Measurements from ENCODE around the gene SLIT1.

The SLIT1 gene

DNA sequence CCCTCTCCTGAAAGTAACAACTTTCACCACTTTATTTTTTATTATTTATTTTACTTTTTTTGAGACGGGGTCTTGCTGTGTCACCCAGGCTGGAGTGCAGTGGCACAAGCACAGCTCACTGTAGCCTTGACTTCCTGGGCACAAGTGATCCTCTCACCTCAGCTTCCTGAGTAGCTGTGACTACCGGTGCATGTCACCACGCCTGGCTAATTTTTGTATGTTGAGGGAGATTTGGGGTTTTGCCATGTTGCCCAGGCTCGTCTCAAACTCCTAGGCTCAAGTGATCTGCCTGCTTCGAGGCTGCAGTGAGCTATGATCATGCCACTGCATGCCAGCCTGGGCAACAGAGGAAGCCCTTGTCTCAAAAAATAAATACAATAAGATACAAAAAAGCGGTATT is 14.9 kb upstream of the SLIT1 start:
- no peak for DNase-seq (ENCODE audit: low read depth)

DNA sequence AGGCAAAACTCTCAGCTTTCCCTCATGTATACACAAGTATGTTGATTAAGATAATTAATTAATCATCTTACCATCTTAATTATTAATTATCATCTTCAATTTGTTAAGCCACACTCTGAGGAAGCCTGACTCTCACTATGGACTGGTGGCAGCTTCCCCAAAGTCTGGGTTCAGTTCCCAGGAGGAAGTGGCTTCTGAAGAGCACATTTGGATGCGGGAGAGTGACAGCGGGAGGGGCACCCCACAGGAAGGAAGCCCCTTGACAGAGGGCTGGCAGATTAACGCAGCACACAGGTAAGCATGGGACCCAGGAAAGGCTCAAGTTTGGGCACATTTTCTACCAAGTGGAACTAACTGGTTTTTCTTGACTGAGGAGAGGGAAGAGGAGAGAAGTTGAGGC is 13.4 kb upstream of the SLIT1 start:
- no peak for DNase-seq (ENCODE audit: low read depth)

DNA sequence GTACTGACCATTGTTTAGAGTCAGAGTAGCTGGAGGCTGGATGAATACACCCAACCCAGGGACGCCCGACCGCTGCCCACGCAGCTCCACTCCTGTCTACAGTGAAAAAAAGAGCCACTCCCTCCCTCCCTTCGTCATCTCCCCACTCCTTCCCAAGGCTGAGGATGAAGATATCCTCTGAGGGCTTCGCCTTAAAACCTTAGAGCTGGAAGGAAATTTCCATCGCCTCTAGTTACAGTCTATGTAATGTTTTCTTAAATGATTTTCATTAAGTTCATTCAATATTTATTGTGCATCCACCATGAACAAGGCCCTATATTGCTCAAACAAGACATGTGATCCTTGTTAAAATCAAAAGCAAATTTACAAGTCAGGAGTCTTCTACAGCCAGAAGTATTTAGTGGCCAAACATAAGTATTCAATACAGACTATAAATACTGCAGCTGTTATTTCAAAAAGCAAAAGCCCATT is 11.3 kb upstream of the SLIT1 start:
- DNase-seq (ENCODE audit: low read depth): no peak

- no peak for DNase-seq (ENCODE audit: low read depth)
These were observed 10.7 kb upstream of the SLIT1 start for GRCh38 chr10:97196223-97197029.

GRCh38 chr10:97195706-97196222 is 10.0 kb upstream of the SLIT1 start:
- DNase-seq (ENCODE audit: low read depth): no peak

DNA sequence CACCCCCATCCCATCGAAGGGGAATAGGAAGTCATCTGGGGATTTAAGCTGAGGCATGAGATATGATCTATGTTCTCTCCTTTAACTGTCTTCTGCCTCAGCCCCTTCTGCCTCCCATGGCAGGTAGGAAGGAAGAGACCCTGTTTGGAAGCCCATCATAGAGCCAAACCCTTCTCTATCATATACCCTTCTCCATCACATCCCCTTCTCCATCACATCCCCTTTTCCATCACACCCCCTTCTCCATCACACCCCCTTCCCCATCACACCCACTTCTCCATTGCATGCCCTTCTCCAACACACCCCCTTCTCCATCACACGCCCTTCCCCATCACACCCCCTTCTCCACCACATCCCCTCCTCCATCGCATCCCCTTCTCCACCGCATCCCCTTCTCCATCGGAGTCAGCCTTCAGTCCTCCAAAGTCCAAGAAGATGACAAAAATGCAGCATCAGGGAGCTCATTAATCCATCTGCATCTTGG is 7.2 kb upstream of the SLIT1 start:
- no peak for DNase-seq (ENCODE audit: low read depth)

- no peak for DNase-seq (ENCODE audit: low read depth)
These were observed 4.7 kb upstream of the SLIT1 start for GRCh38 chr10:97190450-97190849.

DNA sequence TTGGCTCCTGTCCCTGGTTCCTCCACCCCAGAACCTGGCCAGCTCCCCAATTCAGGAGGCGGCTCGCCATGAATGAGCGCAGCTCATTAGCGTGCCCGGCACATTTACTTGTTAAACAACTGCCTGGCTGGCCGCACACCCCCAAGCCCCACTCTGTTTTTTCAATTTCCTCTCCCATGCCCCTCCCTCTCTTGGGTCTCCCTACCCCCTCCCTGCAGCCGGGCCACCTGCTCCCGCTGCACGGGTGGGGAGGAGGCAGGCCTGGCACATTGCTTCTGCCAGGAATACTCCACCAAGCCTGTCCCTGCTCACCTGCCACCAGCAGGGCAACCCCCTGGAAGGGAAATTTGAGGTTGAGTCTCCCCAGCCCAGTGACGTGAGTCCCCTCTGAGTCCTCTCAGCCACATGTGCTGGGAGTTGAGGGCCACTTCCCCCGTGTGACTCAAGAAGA is 2.5 kb upstream of the SLIT1 start:
- DNase-seq (ENCODE audit: low read depth): no peak

DNA sequence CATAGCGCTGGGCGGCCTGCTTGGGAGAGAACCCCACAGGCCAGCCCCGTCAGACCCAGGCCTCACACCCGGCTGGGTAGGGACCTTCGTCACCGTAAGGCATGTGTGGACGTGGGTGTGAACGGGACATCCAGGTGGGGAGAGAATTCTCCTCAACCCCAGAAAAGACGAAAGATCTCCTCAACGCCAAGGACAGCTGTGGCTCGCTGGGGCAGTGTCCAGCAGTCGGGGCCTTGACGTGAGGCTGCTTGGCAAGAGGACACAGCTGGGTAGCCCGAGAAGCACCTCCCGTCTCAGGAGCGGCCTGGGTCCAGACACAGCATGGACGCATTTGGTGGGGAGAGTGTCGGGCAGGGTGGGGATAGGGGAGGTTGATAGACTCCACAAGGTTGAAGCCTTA is 1.2 kb upstream of the SLIT1 start:
- DNase-seq (ENCODE audit: low read depth): no peak

DNA sequence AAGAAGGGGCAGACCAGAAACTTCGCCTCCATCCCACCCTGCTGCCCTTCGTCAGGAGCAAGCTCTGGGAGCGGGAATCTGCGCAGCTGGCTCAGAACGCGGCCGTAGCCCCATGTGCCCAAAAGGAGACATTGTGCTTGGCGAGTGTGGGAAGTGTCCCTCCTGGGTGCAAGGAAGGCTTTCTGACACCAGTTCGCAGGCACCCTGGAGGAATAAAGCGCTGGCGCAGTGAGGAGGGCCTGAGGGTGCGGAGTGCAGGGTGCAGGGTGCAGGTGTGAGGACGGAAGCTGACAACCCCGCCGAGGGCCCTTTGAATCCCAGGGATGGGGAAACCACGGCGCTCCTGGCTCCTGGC is 811 bp downstream of the SLIT1 start:
- no peak for DNase-seq (ENCODE audit: low read depth)

GRCh38 chr10:97183314-97183713 is 2.4 kb downstream of the SLIT1 start:
- DNase-seq (ENCODE audit: low read depth): no peak

DNA sequence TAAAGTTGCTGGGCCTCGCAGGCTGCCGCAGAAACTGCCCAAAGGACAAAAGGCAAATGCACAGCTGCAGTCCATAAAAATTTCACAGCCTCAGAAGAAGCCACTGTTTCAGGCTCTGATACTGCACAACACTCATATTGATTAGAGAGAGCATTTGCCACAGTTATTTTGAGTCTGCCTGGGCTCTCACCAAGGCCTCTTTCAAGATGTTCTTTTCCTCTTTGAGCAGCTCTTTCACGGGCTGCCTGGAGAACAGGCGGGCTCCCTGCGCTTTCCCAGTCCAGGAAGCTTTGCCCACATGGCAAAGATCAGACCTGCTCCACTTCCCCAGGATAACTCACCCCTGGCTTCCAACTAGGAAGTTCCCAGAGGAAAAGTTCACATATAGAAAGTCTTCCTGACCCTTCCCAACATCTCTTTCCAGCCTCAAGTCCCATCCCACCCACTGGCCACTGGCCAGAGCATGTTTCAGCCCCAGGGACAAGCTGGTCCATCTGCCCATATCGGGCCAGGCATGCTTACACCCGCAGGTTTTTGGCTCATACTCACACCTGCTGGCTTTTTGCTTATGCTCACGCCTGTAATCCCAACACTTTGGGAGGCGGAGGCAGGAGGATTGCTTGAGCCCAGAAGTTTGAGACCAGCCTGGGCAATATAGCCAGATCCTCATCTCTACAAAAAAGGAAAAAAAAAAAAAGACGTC is 3.3 kb downstream of the SLIT1 start:
- no peak for DNase-seq (ENCODE audit: low read depth)

DNA sequence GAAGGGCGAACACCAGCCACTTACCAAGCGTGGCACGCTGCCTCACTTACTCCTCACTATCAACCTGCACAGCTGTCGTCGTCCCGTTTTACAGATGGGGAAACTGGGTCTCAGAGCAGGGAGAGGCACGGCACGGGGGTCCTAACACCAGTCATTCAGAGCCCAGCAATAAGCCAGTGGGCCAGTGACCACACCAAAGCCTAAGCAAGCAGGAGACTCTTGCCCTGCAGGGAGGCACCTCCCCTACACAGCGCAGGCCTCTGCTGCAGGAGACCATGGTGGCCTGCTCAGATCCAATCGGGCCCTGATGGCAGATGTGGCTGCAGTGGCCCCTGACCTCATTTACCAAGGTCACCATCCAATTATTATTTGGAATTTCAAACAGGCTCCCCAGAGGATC is 4.8 kb downstream of the SLIT1 start:
- no peak for DNase-seq (ENCODE audit: low read depth)

GRCh38 chr10:97180363-97180755 is 5.4 kb downstream of the SLIT1 start:
- no peak for DNase-seq (ENCODE audit: low read depth)

DNA sequence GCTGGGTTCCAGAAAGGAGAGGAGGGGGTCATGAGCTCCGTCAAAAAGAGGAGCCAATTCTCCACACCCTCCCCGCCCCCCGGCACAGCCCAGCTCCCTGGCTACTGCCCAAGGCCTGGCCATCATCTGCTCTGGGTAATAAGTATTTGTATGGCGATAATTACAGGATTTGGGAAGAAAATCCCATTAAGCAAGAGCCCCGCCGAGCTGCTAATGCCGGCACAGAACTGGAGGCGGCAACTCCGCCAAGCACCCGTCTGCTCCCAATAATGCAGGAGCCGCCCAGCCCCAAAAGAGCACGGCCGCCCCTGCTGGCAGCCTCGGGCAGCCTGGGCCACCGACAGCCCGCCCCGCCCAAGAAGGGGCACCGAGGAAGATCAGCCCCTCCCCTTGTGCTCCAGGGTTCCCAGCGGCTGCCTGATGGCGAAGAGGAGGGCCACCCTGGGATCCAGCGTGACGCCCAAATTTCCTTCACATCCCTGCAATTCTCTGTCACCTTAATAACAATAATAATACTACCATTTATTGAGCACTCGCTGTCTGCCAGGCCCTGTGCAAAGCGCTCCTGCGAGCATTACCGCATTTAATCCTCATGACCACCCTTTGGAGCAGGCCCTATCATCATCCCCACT is 5.9 kb downstream of the SLIT1 start:
- DNase-seq (ENCODE audit: low read depth): no peak

DNA sequence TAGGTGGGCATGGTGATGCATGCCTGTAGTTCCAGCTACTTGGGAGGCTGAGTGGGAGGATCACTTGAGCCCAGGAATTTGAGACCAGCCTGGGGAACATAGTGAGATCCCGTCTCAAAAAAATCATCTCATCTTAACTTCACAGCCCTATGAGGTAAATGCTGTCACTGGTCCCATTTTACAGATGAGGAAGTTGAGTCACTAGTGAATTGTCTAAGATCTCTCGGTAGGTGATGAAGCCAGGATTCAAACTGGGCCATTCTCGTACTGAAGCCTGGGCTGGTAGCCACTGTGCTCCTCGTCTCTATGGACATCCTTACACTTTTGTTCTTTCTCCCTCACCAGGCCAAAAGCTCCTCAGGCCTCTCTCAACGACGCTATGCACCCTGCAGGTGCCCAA is 6.4 kb downstream of the SLIT1 start:
- DNase-seq (ENCODE audit: low read depth): no peak

DNA sequence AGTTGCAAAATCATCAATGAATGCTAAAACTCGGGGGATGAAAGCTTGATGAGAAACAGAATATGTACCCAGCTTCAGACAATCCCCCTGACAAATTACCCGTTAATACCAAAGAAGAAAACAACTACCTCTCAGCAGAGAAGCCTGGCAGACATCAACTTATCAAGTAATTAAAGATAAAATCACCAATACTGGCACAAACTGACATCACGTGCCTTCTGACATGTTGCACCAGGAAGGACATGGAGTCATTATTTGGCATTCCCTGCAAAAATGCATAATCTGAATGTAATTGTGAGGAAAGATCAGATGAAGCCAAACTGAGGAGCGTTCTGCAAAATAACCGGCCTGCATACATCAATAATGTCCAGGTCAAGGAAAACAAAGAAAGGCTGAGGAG is 7.7 kb downstream of the SLIT1 start:
- DNase-seq (ENCODE audit: low read depth): no peak

DNA sequence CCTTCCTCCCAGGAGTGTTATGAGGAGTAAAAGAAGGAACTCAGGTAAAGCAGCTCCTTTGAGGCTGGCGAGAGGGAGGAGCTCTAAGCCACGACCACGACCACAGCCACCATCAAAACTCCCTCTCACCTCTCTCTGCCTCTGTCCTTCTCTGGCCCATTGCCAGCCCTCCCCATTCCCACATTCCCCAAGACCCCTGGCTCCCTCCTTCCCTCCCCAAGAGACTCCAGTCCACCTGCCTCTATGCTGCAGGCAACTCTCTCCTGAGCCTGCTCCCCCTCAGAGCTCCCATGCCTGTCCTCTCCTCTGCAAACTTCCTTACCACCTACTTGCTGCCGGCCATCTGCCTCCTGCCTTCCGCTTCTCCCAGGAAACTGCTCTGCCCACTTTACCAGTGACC is 9.5 kb downstream of the SLIT1 start:
- DNase-seq (ENCODE audit: low read depth): no peak

GRCh38 chr10:97175586-97175985 is 10.2 kb downstream of the SLIT1 start:
- DNase-seq (ENCODE audit: low read depth): no peak

DNA sequence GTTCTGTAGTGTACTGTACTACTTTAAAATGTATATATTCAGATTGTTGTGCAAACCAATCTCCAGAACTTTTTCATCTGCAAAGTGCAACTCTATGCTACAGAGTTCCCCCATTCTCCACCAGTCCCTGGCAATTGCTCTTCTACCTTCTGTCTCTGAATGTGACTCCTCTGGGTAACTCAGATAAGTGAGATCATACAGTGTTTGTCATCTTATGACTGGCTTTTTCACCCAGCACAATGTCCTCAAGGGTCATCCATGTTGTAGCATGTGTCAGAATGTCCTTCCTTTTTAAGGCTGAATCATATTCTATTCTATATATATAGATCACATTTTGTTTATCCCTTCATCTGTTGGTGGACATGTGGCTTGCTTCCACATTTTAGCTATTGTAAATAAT is 10.8 kb downstream of the SLIT1 start:
- no peak for DNase-seq (ENCODE audit: low read depth)

DNA sequence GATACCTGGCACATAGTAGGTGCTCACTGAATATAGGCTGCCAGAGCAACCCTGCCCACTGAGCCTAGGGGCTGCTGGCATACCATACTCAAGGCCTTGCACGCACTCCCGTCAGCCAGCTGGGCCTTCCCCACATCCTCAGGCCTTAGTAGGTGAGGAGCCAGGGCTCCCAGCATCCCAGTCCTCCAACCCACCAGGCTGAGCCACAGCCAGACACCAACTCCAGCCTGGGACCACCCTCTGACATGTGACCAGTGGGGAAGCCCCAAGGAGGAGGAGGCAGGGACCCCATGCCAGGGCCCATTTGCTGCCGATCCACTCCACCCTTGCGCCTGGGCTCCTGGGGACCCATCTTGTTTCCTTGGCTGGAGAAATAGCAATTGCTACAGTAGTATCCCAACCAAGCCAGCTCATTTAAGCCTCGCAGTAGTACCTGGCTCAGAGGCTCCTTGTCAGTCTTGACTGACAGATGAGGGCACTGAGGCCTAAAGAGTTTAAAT is 11.4 kb downstream of the SLIT1 start:
- DNase-seq (ENCODE audit: low read depth): no peak

DNA sequence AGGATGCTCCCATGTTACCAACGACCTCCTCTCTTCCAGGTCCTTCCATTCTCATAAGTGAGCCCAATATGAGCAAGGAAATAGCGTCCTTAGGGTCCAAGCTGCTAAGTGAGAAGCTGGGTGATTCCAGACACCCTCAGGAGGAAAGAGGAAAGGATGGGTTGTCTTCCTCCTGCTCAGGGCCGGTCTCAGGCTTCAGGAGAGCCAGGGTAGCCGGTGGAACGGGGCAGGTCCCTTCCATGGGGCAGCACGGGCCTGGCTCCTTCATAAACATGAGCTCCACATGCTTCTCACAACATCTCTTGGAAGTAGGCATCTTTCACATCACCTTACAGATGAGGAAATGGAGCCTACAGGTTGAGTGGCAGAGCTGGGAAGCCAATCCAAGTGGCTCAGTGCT is 12.7 kb downstream of the SLIT1 start:
- no peak for DNase-seq (ENCODE audit: low read depth)

DNA sequence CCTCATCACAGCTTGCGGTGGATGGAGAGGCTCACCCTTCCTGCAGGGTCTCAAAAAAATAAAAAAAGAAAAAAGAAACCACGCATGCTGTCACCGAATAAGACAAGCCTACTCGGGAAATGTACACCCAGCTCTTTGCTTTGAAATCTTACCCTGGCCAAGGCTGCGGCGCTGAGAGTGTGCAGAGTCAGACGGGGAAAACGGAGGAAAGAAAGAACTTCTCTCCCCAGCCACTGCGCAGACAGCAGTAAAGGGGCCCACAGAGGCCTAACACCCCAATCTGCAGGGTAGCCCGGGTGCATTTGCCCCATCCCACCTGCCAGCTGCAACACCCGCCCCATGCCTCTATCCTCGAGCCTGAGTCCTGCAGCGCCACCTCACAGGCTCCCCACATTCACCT is 14.8 kb downstream of the SLIT1 start:
- no peak for DNase-seq (ENCODE audit: low read depth)

Data from GM04504 (cell line).